ENCODE results near the gene EEPD1. TPM values are rescaled to one million over a fixed set of nuclear protein-coding genes. Genes with fewer than 3 reads are reported as not detected.

EEPD1 gene
- total RNA-seq, 1 donor from 2014 or later, result 10.8 TPM

DNA sequence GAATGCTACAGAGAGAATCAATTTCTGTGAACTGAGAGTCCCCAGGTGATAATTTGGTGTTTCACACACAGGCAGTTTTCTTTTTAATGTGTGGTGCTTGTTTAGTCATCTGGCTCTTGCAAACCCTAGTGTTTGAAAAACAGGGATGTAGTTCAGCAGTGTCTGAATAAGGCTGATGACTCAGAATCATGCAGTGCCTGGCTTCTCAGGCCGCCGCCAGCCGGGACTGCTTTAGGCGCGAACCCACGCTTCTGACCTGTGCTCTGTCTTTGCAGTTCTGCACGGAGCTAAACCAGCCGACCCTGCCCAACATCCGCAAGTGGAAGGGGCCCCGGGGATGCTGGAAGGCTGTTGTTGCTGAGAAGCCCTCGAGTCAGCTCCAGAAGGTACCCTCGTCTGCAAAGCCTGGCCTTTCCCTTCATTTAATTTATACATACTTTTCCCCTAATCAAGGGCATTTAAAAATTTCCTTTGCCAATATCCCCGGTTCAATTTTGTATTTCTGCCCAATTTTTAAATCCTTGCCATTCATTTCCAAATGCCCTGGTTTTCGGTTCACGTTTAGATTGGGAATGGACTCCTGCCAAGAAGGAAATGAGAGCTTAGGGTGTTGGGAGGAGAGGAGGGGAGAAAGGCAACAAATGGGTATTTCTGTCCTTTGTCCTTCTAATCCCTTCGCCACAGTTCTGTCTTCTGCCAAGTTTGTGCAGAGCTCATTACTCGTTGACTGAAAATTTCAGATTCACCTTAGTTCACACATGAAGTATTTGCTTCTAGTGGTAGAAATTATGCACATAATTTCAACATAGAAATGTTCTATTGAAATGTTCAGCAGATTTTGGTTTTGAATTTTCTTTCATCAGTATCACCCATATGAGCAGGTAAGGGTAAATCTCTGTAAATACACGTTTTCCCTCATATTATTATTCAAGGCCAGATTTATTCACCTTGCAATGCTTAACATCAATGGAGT lies 128.1 kb downstream of the EEPD1 start:
- TF ChIP-seq, protein P1, sequence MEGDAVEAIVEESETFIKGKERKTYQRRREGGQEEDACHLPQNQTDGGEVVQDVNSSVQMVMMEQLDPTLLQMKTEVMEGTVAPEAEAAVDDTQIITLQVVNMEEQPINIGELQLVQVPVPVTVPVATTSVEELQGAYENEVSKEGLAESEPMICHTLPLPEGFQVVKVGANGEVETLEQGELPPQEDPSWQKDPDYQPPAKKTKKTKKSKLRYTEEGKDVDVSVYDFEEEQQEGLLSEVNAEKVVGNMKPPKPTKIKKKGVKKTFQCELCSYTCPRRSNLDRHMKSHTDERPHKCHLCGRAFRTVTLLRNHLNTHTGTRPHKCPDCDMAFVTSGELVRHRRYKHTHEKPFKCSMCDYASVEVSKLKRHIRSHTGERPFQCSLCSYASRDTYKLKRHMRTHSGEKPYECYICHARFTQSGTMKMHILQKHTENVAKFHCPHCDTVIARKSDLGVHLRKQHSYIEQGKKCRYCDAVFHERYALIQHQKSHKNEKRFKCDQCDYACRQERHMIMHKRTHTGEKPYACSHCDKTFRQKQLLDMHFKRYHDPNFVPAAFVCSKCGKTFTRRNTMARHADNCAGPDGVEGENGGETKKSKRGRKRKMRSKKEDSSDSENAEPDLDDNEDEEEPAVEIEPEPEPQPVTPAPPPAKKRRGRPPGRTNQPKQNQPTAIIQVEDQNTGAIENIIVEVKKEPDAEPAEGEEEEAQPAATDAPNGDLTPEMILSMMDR (conservative IDR thresholded peaks at IDR 0.05; ENCODE audit: low read depth, low read length), result no peak
- no peak for DNase-seq (ENCODE audit: low read depth)
- H3K4me3 ChIP-seq (ENCODE audit: low read depth, low read length), result peak overlapping the region; percentile 38

DNA sequence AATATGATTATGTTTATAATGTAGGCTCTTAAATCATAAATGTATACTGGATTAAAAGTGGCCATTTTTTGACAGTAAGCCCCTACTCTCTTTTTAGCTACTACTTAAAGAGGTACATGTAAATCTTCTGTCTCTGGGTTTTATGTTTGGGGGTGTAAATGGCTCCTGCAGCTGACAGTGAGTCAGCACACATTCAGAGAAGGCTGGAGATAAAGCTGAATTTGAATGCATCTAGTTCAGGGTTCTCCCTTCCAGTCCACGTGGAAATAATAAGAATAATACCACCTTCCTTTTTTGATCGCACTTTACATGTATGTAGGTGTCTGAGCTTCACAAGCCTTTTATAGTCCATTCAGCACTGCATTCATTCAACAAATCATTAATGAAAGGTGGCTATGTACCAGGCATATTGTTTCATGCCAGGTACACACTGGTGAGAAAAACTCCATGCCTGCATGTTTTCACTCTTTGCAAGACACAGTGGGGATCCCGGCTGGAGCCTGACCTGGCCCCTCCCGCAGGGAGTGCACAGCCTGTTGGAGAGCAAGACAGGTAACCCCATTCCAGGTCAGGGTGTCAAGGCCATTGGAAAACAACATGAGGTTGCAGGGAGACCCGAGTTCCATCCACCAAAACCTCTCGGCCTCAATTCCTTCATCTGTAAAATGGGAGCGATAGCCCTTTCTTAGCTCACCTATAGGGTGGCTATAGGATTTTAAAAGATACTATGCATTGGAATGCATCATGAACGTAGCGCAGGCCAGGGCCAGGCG lies 129.1 kb downstream of the EEPD1 start:
- TF ChIP-seq, protein P1 (conservative IDR thresholded peaks at IDR 0.05; ENCODE audit: low read depth, low read length), result no peak
- H3K4me3 ChIP-seq (ENCODE audit: low read depth, low read length), result no peak overlapping the region

DNA sequence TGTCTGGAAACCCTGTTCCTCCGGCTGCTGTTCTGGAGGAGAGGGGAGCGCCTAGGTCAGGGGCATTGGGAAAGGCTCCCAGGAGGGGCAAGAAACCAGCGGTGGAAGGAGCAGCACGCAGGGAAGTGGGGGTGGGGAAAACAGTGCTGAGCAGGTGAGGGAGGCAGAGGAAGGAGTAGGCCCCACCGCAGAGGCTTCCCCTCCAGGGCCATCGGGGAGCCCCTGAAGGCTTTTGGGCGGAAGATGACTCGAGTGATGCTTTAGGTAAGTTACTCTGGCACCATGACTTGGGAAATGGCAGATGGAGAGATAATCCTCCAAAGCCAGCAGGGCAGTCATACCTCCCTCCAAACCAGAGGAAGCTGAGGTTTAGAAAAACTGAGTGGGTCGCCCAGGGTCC lies 130.1 kb downstream of the EEPD1 start:
- no peak overlapping the region for H3K4me3 ChIP-seq (ENCODE audit: low read depth, low read length)
- DNase-seq (ENCODE audit: low read depth), result no peak
- TF ChIP-seq, protein P1 (conservative IDR thresholded peaks at IDR 0.05; ENCODE audit: low read depth, low read length), result no peak

More for the DNA sequence above, 129.1 kb downstream of the EEPD1 start:
- no peak for DNase-seq (ENCODE audit: low read depth)

DNA sequence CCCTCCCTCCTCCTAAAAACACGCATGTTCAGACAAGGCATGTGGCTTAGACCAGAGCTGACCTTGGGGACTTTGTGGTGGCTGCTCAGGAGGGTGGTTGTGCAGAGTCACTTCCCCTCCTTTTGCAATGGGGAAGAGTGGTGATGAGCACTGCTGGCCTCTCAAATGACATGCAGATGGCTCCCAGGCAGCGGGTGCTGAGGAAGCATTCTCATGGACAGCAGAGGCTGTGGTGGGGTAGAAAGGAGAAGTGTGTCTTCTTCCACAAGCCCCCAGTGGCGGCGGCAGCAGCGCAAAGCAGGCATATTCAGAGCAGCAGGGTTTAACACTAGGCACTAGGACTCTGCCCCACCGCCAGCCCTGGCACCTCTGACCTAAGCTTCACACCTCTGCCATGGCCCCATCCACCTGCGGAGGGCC lies 130.7 kb downstream of the EEPD1 start:
- H3K4me3 ChIP-seq (ENCODE audit: low read depth, low read length), result no peak overlapping the region
- DNase-seq (ENCODE audit: low read depth), result no peak
- TF ChIP-seq, protein P1 (conservative IDR thresholded peaks at IDR 0.05; ENCODE audit: low read depth, low read length), result no peak

DNA sequence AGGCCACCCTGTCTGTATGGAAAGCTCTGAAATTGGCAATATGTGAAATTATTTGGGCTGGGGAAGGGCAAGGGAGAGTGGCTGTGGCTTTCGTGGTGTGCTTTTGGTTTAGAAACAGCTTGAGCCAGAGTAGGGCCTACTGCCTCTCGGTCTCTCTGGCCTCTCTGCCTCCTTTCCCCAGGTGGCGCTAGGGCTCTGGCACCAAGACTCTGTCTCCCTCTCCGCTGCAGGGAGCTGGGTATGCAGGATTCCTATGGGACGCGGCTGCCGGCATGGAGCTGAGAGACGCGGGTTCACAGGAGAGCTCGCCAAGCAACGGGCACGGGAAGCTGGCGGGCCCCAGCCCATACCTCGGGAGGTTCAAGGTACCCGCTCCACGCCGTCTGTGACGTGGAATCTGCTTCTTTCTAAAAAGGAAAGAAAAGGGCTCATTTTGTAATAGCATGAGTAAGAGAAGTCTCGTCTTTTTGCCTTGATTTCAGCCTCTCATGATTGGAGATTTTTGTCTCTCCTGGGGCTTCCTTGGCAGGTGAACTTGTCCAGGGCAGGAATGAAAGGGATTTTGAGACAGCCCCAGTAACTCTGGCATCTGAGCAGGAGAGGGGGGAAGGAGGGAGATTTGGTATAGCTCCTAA lies 131.5 kb downstream of the EEPD1 start:
- no peak overlapping the region for H3K4me3 ChIP-seq (ENCODE audit: low read depth, low read length)
- no peak for DNase-seq (ENCODE audit: low read depth)
- TF ChIP-seq, protein P1 (conservative IDR thresholded peaks at IDR 0.05; ENCODE audit: low read depth, low read length), result no peak

DNA sequence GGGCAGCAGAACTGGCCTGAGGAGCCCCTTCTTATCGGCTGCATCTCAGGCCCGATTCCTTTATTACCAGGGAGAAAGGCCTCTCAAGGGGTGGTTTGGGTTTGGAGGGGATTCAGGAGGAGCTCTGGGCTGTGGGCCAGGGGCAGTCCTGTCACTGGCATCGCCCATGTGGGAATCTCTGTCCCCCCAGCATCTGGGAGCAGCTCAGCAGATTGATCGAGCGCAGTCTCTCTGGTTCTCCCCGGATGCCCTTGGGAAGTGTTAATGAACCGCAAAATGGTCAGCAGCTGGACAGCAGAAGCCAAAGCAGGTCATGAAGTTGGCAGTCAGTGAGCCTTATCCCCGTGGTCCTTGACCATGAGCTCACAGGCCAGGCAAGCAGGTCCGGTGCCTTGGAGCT lies 132.2 kb downstream of the EEPD1 start:
- H3K4me3 ChIP-seq (ENCODE audit: low read depth, low read length), result no peak overlapping the region
- DNase-seq (ENCODE audit: low read depth), result no peak
- TF ChIP-seq, protein P1 (conservative IDR thresholded peaks at IDR 0.05; ENCODE audit: low read depth, low read length), result no peak

Measured in epithelial cell of proximal tubule (primary cell).